H9 (cell line): Measurements from ENCODE around the gene BICDL1. TPM values are rescaled to one million over a fixed set of nuclear protein-coding genes. Genes with fewer than 3 reads are reported as not detected.

Experiments used
- DNase-seq: peaks from one replicate; pipeline ENCODE4 v3.0.0-alpha.2; 2017
- H2AFZ ChIP-seq: one replicate; pipeline ENCODE4 v1.6.1; 2013; ENCODE audit warnings: mild to moderate bottlenecking, low read length, control low read depth, moderate library complexity
- H2AK5ac ChIP-seq: 2 replicates; pipeline ENCODE4 v1.6.1; 2013; ENCODE audit warnings: low read length, control low read depth, mixed read lengths; ENCODE audit not compliant: insufficient read length
- H2BK120ac ChIP-seq: one replicate; pipeline ENCODE4 v1.6.1; 2013; ENCODE audit warnings: low read depth, mild to moderate bottlenecking, low read length, control low read depth, inconsistent platforms; ENCODE audit not compliant: poor library complexity, severe bottlenecking
- H2BK12ac ChIP-seq: 2 replicates; pipeline ENCODE4 v1.6.1; 2013; ENCODE audit warnings: low read length, control low read depth, mixed read lengths, low read depth; ENCODE audit not compliant: insufficient read length
- H2BK15ac ChIP-seq: 2 replicates; pipeline ENCODE4 v1.6.1; 2013; ENCODE audit warnings: low read depth, low read length, control low read depth
- H2BK20ac ChIP-seq: one replicate; pipeline ENCODE4 v1.6.1; 2013; ENCODE audit warnings: low read depth, mild to moderate bottlenecking, low read length, control low read depth, inconsistent platforms; ENCODE audit not compliant: poor library complexity, severe bottlenecking
- H2BK5ac ChIP-seq: 2 replicates; pipeline ENCODE4 v1.6.1; 2013; ENCODE audit warnings: low read length, control low read depth, mixed read lengths; ENCODE audit not compliant: insufficient read length
- H3K14ac ChIP-seq: 2 replicates; pipeline ENCODE4 v1.6.1; 2013; ENCODE audit warnings: low read length, control low read depth; ENCODE audit not compliant: insufficient read depth
- H3K18ac ChIP-seq: 2 replicates; pipeline ENCODE4 v1.6.1; 2013; ENCODE audit warnings: low read depth, mild to moderate bottlenecking, mixed read lengths, low read length, control low read depth; ENCODE audit not compliant: insufficient read length
- H3K23ac ChIP-seq: 2 replicates; pipeline ENCODE4 v1.6.1; 2013; ENCODE audit warnings: low read length, control low read depth, mixed read lengths, low read depth; ENCODE audit not compliant: insufficient read length
- H3K23me2 ChIP-seq: 2 replicates; pipeline ENCODE4 v1.6.1; 2013; ENCODE audit warnings: low read depth, mild to moderate bottlenecking, mixed read lengths, low read length, control low read depth; ENCODE audit not compliant: insufficient read length, poor library complexity, severe bottlenecking
- H3K27ac ChIP-seq: 2 replicates; pipeline ENCODE4 v1.5.1; 2013; ENCODE audit warnings: low read length, control low read depth, mixed read lengths, low read depth; ENCODE audit not compliant: insufficient read length
- H3K27me3 ChIP-seq: 2 replicates; pipeline ENCODE4 v1.6.1; 2013; ENCODE audit warnings: low read length, control low read depth, inconsistent platforms; ENCODE audit not compliant: insufficient read depth
- H3K4ac ChIP-seq: 2 replicates; pipeline ENCODE4 v1.6.1; 2013; ENCODE audit warnings: low read depth, mild to moderate bottlenecking, control low read depth, inconsistent platforms, low read length, moderate library complexity
- H3K4me1 ChIP-seq: 2 replicates; pipeline ENCODE4 v1.6.1; 2013; ENCODE audit warnings: low read length, control low read depth, inconsistent platforms; ENCODE audit not compliant: insufficient read depth
- H3K4me2 ChIP-seq: 2 replicates; pipeline ENCODE4 v1.6.1; 2013; ENCODE audit warnings: low read length, control low read depth, mixed read lengths; ENCODE audit not compliant: insufficient read length, insufficient read depth
- H3K56ac ChIP-seq: 2 replicates; pipeline ENCODE4 v1.6.1; 2013; ENCODE audit warnings: low read depth, mild to moderate bottlenecking, mixed read lengths, low read length, control low read depth; ENCODE audit not compliant: insufficient read length
- H3K79me1 ChIP-seq: 2 replicates; pipeline ENCODE4 v1.6.1; 2013; ENCODE audit warnings: low read depth, mild to moderate bottlenecking, moderate library complexity, low read length, control low read depth, inconsistent platforms; ENCODE audit not compliant: insufficient read depth, poor library complexity, severe bottlenecking
- H3K79me2 ChIP-seq: 2 replicates; pipeline ENCODE4 v1.6.1; 2013; ENCODE audit warnings: low read length, control low read depth, inconsistent platforms; ENCODE audit not compliant: insufficient read depth
- H3K9ac ChIP-seq: 2 replicates; pipeline ENCODE4 v1.6.1; 2013; ENCODE audit warnings: low read length, control low read depth, mixed read lengths; ENCODE audit not compliant: insufficient read length; ENCODE audit errors: extremely low read depth
- H3K9me3 ChIP-seq: one replicate; pipeline ENCODE4 v1.6.1; 2013; ENCODE audit warnings: low read depth, low read length, inconsistent platforms; ENCODE audit not compliant: control insufficient read depth
- H3T11ph ChIP-seq: one replicate; pipeline ENCODE4 v1.6.1; 2013; ENCODE audit warnings: mild to moderate bottlenecking, low read length, control low read depth, inconsistent platforms
- H4K20me1 ChIP-seq: one replicate; pipeline ENCODE4 v1.6.1; 2013; ENCODE audit not compliant: control insufficient read depth, insufficient read length, insufficient read depth
- H4K5ac ChIP-seq: 2 replicates; pipeline ENCODE4 v1.6.1; 2013; ENCODE audit warnings: low read depth, mild to moderate bottlenecking, mixed read lengths, low read length, control low read depth; ENCODE audit not compliant: insufficient read length
- H4K8ac ChIP-seq: replicated peaks from 2 replicates; pipeline ENCODE4 v1.6.1; 2013; ENCODE audit warnings: low read length, control low read depth, mixed read lengths, low read depth; ENCODE audit not compliant: insufficient read length
- H4K91ac ChIP-seq: 2 replicates; pipeline ENCODE4 v1.6.1; 2013; ENCODE audit warnings: low read depth, mild to moderate bottlenecking, moderate library complexity, mixed read lengths, low read length, control low read depth; ENCODE audit not compliant: insufficient read length
- H3K27ac Mint-ChIP-seq, 3 experiments: 2 replicates in 2 of 3; 3 replicates in 1 of 3; pipeline ENCODE4 v1.8.0; 2020 to 2021; ENCODE audit warnings: mixed read lengths in 3 of 3, mild to moderate bottlenecking in 1 of 3, moderate library complexity in 1 of 3
- H3K27me3 Mint-ChIP-seq: 2 replicates; pipeline ENCODE4 v1.8.0; 2021; ENCODE audit warnings: low read depth, mild to moderate bottlenecking, moderate library complexity, mixed read lengths
- H3K36me3 Mint-ChIP-seq, 3 experiments: 2 replicates in 2 of 3; 3 replicates in 1 of 3; pipeline ENCODE4 v1.8.0; 2020 to 2021; ENCODE audit warnings: low read depth in 3 of 3, mixed read lengths in 3 of 3; ENCODE audit not compliant: insufficient read depth in 1 of 3
- H3K4me1 Mint-ChIP-seq, 2 experiments: 2 replicates each; pipeline ENCODE4 v1.8.0; 2020; ENCODE audit warnings: mixed read lengths in 2 of 2
- H3K4me3 Mint-ChIP-seq, 2 experiments: 2 replicates in 1 of 2; 3 replicates in 1 of 2; pipeline ENCODE4 v1.8.0; 2020 to 2021; ENCODE audit warnings: mild to moderate bottlenecking in 2 of 2, mixed read lengths in 2 of 2, moderate library complexity in 1 of 2
- H3K9me3 Mint-ChIP-seq, 2 experiments: 2 replicates in 1 of 2; 3 replicates in 1 of 2; pipeline ENCODE4 v1.8.0; 2020; ENCODE audit warnings: mild to moderate bottlenecking in 2 of 2, mixed read lengths in 2 of 2, moderate library complexity in 1 of 2
- WGBS: extraction: QIAGEN DNeasy Blood & Tissue Kit; methylation state at CpG from one replicate; pipeline ENCODE4 v1.1.7; 2013; ENCODE audit warnings: missing lambda C conversion rate, low lambda C conversion rate, mixed read lengths; ENCODE audit not compliant: insufficient read length; ENCODE audit errors: extremely low coverage; 5-methylcytosine and 5-hydroxymethylcytosine counted together
- total RNA-seq: library from RNA; stranded (reverse); gene quantifications from 2 replicates; pipeline ENCODE4 v1.2.1, GENCODE V29; 2021
- TF ChIP-seq, protein P1 (sequence below): fragments of 200-600 bp; sonication (generic); conservative IDR thresholded peaks from 3 replicates; pipeline ENCODE4 v1.8.0; 2021; ENCODE audit warnings: antibody characterized with exemption, mild to moderate bottlenecking

The BICDL1 gene
- total RNA-seq, 1 experiment from 2014 or later: 13.8 TPM

DNA sequence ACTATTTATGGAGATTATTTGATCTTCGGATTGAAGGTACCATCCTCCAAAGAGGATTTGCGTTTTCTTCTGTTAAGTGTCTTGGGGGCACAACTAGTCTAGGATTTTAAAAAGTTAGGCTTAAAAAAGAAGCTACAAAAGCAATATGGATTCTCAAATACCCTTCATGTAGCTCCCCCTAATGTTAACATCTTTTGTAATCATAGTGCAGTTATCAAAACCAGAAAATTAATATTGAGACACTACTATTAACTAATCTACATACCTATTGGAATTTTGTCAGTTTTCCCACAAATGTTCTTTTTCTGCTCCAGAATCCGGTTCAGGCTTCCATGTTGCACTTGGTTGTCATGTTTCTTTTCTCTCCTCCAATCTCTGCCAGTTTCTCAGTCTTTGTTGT, 62.5 kb downstream of the BICDL1 start:
- Histone ChIP-seq H2BK20ac (no peak overlapping the region), H3K23ac (no peak overlapping the region), H2AK5ac (no peak overlapping the region), H3K14ac (no peak overlapping the region), H4K8ac (no peak overlapping the region), H3K4me1 (no peaks in the 10 kb centered on the region), H3K9ac (no peak overlapping the region), H3K23me2 (no peaks in the 10 kb centered on the region), H3K79me1 (no peaks in the 10 kb centered on the region), H4K20me1 (no peaks in the 10 kb centered on the region), H3K4me2 (no peak overlapping the region), H2BK120ac (no peak overlapping the region), H2BK12ac (no peak overlapping the region), H3K79me2 (no peaks in the 10 kb centered on the region), H3K27ac (no peak overlapping the region), H2BK15ac (no peak overlapping the region), H3K9me3 (no peaks in the 10 kb centered on the region), H4K91ac (no peak overlapping the region), H3K4ac (no peak overlapping the region), H3T11ph (no peak overlapping the region), H3K18ac (no peak overlapping the region), H3K56ac (no peak overlapping the region), H2AFZ (no peak overlapping the region), H3K27me3 (no peaks in the 10 kb centered on the region), H4K5ac (no peak overlapping the region), H2BK5ac (no peak overlapping the region)
- no CpG with 5 or more reads among the region's 3 CpGs for WGBS
- TF ChIP-seq, protein P1, sequence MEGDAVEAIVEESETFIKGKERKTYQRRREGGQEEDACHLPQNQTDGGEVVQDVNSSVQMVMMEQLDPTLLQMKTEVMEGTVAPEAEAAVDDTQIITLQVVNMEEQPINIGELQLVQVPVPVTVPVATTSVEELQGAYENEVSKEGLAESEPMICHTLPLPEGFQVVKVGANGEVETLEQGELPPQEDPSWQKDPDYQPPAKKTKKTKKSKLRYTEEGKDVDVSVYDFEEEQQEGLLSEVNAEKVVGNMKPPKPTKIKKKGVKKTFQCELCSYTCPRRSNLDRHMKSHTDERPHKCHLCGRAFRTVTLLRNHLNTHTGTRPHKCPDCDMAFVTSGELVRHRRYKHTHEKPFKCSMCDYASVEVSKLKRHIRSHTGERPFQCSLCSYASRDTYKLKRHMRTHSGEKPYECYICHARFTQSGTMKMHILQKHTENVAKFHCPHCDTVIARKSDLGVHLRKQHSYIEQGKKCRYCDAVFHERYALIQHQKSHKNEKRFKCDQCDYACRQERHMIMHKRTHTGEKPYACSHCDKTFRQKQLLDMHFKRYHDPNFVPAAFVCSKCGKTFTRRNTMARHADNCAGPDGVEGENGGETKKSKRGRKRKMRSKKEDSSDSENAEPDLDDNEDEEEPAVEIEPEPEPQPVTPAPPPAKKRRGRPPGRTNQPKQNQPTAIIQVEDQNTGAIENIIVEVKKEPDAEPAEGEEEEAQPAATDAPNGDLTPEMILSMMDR: no peak
- peaks cover 0 to 2% of the 10 kb centered on the region in 2 experiments; a peak in 2 of 5 replicates for H3K9me3 Mint-ChIP-seq
- no peaks in the 10 kb centered on the region for H3K4me1 Mint-ChIP-seq
- peaks cover 0 to 7% (median 7%) of the 10 kb centered on the region in 3 experiments; a peak in 4 of 7 replicates for H3K36me3 Mint-ChIP-seq
- H3K4me3 Mint-ChIP-seq: no peak overlapping the region
- DNase-seq: no peak
- H3K27ac Mint-ChIP-seq: no peak overlapping the region
- H3K27me3 Mint-ChIP-seq: no peaks in the 10 kb centered on the region
